Right forelimb (tissue), 1 donor: Measurements from ENCODE around the gene USP48.
"Not testable (repeated sequence)": the region's sequence is repeated elsewhere in the genome, so short reads cannot be mapped to it uniquely, and the experiment has no call there.

ENCODE experiments used
- DNase-seq: peaks from one replicate; pipeline ENCODE4 v3.0.0-alpha.2; 2018

USP48 gene

DNA sequence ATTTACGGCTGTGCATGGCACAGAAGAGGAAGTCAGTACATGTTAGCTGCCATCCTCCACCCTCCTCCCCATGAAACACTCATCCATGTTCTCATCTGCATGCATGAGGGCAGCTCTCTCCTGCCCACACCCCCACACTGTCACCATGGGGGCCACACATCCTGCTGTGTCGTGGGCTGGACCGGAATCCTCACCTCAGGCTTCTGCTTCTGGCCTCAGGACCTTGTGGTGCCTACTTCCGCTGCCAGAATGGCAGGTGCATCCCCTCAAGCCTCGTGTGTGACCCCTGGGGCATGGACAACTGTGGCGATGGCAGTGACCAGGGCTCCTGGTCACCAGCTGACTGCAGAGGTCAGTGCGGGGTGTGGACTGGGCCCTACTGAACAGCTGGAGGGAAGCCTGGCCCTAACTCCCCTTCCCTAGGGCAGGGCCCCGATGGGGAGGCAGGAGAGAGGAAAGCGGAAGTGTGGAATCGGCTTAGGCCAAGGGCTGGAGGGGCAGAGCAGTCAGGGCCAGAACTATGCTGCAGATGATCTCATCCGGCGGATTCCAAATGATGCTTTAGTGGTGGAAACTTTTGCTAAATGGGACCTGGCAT is 32.9 kb upstream of the USP48 start:
- DNase-seq = no peak

DNA sequence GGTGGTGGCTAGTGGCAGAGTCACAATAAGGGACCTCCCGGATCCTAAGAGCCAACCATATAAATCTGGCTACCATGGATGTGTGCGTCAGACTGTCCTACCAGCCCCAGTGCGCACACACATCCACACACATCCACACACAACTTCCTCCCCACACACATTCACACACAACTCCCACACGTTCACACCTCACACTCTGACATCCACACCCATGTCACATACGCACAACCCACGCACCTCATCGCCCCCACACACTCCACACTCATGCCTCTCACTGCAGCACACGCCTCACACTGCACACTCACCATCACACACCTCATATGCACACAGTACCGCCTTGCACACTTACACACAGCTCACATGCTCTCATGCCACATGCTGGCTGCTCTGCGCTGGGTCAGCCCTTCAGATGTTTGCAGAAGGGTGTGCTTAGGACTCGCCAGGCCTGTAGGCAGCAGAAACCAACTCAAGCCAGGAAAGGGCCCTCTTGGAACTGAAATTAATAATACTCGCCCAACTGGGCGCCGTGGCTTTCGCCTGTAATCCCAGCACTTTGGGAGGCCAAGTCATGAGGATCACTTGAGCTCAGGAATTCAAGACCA is 32.1 kb upstream of the USP48 start:
- DNase-seq = no peak

DNA sequence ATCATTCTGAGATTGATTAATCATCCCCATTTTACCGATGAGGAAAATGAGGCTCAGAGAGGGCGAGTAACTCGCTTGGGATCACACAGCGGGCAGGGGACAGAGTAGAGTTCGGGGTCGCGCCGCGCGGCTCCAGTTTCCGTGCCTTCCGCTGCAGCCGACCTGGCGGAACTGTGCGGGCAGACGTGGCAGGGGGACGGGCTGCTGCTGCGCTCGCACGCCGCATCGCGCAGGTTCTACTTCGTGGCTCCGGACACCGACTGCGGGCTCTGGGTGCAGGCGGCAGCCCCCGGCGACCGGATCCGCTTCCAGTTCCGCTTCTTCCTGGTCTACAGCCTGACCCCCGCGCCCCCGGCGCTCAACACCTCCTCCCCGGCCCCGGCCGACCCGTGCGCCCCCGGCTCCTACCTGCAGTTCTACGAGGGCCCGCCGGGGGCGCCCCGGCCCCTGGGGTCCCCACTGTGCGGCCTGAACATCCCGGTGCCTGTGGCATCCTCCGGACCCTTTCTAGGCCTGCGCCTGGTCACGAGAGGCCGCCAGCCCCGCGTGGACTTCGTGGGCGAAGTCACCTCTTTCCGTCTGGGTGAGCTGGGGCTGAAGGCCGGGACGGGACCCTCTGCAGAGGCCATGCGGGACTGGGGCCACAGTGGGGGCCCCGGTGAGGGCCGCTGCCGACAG is 31.4 kb upstream of the USP48 start:
- DNase-seq = peak; percentile 67

DNA sequence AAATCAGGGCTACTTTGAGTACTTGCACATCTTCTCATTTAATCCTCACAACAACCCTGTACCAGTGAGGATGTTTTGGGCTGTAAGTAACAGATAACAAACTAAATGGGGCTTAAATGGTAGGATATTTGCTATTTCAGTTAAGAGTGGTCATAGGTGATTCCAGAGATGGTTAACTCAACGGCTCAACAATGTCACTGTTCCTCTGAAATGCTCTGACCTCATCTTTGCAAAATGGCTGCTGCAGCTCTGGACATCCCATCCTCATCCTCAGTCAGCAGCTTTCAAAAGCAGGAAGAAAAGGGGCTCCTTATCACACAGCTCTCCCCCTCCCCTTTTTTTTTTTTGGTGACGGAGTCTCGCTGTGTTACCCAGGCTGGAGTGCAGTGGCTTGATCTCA is 30.6 kb upstream of the USP48 start:
- DNase-seq = no peak

DNA sequence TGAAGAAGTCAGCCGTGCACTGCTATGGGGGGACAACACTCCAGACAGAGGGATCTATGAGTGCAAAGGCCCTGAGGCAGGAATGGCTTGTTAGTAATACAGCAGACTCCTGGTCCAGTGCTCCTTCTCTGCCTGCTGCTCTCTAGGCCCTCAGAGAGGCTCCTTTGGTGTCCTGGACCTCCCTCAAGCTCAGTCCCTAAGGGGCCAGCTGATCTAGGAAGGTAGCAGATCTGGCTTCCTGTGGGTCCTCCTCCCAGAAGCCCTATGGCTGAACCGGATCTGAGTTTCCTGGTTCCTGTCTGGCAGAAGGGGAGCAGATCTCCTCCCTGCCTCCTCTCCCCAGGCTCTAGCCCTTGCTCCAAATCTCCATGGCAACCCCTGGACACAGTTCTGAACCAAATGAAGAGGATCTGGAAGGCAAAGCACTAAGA is 28.9 kb upstream of the USP48 start, which contains the start of gene LDLRAD2:
Gene LDLRAD2 (plus strand): TSS at position 391 of the 431 bp plus-strand sequence. CDS start 187 bp downstream, outside the sequence.
- DNase-seq = no peak

DNA sequence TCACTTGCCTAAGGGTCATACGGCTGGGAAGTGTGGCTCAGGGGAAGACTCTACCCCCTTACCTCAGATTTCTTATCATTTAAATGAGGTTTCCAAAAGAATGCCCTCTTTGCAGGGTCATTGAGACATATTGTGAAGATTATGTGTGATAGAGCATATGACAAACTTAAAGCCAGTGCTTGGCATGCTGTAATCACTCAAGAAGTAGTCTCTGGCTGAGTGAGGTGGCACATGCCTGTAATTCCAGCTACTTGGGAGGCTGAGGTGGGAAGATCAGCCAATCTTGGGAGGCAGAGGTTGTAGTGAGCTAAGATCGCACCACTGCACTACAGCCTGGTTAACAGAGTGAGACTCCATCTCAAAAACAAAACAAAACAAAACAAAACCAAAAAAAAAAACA is 21.6 kb upstream of the USP48 start:
- no peak for DNase-seq

DNA sequence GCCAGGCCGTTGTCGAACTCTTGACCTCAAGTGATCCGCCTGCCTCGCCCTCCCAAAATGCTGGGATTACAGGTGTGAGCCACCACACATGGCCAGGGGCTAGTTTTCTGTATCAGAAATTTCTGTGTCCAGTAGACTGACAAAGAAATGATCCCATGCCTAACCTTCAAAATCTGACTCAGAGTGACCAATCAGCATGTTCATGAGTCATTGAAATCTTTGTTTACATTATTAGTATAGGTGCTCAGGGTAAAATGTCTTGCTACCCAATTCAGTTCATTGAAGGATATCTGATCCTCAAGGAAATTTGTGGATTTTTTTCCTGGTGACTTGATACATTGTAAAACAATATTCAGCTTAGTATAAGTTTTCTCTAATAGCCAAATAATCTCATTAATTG is 18.2 kb upstream of the USP48 start:
- DNase-seq = no peak

DNA sequence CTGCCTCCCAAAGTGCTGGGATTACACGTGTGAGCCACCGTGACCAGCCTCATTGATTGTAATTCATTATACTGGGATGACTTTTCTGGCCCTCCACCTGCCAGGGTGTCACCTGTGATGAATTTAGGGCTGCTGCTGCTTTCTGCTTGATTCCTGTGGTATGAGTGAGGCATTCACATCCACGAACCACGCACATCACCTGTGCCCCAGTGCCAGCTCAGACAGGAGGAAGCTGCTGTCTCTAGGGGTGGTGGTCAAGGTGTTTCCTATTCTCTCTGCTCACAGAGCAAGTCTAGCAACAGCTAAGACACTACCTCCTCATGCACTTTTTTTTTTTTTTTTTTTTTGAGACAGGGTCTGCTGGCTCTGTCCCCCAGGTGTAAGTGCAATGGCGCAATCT is 16.8 kb upstream of the USP48 start:
- no peak for DNase-seq

DNA sequence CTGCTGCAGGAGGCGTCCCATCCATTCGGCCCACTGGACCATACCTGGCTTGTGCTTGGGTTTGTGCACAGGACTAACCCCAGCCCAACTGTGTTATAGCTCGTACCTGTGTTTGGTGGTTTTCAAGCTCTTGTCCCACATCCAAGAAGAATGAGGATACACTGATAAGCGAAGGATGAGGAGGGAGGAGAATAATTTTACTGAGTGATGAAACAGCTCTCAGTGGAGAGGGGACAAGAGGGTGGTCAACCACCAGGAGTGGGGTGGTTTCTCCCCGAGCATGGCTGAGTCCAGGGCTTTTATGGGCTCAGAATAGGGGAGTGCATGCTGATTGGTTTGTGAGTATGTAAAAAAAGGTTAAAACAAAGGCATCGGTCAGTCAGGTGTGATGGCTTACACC is 12.1 kb upstream of the USP48 start:
- DNase-seq = no peak

DNA sequence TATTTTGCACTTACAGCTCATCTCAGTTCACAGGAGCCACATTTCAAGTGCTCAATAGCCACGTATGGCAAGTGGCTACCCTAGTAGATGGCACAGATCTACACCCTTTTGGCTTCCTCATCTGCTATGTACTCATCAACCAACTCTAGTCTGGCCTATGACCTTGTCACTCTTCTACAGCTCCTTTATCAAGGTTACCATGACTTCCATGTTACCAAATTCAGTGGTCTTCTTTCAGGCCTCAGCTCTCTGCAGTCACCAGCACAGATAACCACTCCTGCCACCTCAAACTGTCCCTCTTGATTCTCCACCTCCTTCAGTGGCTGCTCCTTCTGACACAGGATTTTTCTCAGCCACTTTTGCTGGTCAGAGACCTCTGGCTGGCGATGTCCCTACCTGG is 11.7 kb upstream of the USP48 start:
- DNase-seq = no peak

DNA sequence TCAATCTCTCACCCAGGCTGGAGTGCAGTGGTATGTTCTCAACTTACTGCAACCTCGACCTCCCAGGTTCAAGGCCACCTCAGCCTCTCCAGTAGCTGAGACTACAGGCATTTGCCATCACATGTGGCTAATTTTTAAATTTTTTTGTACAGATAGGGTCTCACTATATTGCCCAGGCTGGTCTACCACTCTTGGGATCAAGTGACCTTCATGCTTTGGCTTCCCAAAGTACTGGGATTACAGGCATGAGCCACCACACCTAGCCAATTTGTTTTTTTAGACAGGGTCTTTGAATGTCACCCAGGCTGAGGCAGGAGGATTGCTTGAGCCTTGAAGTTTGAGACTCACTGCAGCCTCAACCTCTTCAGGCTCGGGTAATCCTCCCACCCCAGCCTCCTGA is 10.2 kb upstream of the USP48 start:
- DNase-seq = no peak

DNA sequence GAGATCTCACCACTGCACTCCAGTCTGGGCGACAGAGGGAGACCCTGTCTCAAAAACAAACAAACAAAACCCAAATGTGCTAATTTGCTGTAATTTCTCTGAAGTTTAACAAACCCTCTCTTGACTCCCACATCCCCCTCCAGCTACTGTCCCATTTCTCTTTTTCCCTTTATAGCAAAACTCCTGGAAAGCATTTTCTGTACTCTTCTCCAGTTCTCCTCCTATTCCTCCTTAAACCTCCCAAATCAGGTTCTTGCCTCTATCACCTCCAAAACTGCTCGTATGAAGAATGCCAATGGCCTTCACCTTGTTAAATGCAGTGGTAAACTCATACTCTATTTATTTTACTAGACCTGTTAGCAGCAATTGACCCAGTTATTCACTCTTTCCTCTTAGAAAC is 3.7 kb upstream of the USP48 start:
- no peak for DNase-seq

DNA sequence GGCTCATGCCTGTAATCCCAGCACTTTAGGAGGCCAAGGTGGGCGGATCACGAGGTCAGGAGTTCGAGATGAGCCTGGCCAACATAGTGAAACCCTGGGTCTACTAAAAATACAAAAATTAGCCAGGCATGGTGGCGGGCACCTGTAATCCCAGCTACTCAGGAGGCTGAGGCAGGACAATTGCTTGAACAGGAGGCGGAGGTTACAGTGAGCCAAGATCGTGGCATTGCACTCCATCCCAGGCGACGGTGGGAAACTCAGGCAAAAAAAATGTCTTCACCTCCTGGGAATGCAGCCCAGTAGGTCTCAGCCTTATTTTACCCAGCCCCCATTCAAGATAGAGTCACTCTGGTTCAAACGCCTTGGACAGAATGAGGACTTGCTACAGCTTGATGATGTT is 2.8 kb upstream of the USP48 start:
- DNase-seq = not testable (repeated sequence)

DNA sequence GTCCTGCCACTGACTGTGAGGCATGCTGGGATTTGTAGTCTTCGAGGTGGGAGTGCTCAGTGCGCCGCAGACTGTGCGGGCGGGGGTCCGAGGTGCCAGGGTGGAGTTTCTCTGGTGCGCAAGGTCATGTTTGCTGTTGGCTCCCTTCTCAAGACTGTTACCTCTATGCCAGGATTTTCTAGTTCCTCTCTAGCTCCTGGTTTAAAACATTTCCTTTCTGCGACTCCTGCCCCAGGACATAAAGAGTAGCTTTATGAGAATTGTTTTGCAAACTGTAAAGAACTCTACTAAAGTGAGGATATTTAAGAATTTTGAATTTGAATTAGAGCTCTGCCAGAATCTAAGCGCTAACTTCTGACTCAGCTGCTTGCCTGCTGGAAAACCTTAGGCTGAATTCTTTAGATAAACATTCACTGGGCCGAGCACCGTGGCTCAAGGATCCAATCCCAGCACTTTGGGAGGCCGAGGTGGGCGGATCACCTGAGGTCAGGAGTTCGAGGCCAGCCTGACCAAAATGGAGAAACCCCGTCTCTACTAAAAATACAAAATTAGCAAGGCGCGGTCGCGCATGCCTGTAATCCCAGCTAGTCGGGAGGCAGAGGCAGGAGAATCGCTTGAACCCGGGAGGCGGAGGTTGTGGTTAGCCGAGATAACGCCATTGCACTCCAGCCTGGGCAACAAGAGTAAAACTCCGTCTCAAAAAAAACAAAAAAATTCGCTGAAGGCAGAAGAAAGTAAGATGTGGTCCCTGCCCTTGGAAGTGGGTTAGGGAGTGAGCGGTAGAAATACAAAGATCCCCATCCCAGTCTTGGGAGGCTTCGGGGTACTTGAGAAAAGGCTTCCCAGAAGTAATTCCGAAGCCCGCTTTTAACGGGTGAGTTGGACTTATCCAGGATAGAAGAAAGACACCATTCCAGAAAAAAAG is 992 bp upstream of the USP48 start:
- peak; percentile 97 for DNase-seq

DNA sequence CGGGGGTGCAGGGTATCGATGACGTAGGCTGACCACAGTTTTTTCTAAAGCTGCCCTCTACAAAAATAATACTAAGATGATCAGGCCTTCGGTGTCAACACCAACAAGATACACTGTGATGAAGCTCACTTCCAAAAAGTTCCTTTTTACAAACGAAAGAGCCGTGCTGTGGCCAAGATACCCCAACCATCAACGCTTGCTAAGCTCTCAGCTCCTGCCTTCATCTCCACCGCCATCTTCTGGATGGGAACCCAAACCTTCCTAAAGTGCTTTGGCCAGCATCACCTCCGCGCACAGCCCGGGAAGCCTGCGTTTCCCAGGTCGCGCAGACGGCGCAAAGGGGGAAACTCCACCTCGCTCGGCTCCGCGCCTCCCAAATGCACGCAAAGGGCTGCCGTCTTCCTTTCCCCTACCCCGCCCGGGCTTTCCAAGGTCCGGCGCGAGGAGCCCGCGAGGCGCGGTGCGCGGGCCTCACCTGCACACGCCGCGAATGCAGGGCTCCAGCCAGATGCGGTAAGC is 541 bp downstream of the USP48 start:
- peak; percentile 71 for DNase-seq

DNA sequence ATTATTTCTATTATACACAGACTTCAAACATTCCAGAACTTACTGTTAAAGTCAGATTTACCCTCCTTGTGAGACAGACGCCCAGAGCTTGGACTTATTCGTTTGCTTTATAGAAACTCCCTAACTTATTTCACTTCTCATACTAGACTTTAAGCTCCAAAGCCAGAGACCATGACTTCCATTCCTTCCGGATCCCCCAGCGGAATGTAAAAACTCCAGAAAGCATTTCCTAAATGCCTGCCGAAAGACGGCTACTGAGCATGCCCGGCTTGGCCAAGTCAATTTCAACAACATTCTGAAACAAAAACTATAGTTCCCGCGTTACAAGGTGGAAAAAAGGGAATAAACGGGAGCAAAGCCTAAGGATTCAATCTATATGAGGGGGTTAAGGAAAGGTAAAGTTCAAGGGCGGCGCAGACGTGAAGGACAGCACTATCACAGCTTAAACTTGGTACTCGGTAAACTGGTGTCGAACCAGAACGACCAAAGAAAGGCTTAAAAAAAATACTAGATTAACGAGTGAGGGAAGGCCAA is 1.1 kb downstream of the USP48 start:
- peak; percentile 45 for DNase-seq

DNA sequence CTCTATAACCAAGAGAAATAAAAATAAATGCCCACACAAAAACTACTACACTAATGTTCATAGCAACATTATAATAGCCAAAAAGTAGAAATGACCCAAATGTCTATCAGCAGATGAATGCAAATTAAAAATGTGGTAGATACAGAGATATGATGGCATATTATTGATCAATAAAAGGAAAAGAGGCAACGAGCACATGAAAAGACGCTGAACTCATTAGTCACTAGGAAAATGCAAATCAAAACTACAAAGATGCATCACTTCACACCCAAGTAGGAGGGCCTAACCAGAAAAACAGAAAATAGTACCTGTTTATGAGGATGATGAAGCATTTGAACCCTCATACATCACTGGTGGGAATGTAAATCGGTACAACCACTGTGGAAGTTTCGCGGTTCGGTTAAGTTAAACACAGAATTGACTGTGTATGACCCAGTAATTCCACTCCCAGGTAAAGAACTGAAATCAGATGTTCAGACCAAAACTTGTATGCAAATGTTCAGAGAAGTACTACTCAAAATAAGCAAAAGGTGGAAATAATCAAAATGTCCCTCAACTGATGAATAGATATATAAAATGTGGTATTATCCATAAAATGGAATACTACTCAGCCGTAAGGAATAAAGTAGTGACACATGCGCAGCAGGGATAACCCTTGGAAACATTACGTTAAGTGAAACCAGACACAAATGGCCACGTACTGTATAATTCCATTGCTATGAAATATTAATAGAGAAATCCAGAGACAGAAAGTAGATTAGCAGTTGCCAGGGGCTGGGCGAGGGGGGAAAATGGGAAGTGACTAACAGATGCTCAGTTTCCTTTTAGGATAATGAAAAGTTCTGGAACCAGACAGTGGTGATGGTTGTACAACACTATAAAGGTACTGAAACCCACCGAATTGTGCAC is 3.1 kb downstream of the USP48 start:
- no peak for DNase-seq

DNA sequence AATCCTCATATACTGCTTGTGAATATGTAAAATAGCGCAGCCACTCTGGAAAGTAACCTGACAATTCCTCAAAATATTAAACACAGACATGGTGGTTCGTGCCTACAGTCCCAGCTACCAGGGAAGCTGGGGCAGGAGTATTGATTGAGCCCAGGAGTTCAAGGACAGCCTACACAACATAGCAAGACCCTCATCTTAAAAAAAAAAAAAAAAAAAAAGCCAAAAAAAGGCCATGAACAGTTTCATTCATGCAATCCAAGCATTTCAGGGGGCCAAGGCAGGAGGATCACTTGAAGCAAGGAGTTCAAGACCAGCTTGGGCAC is 4.6 kb downstream of the USP48 start:
- DNase-seq = no peak

DNA sequence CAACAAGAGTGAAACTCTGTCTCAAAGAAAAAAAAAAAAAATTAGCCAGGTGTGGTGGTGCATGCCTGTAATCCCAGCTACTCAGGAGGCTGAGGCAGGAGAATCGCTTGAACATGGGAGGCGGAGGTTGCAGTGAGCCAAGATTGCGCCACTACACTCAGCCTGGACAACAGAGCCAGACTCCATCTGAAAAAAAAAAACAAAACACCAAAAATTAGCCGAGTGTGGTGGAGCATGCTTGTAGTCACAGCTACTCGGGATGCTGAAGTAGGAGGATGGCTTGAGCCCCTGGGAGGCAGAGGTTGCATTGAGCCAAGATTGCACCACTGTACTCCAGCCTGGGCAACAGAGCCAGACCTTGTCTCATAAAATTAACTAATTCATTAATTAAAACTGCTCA is 6.0 kb downstream of the USP48 start:
- not testable (repeated sequence) for DNase-seq

DNA sequence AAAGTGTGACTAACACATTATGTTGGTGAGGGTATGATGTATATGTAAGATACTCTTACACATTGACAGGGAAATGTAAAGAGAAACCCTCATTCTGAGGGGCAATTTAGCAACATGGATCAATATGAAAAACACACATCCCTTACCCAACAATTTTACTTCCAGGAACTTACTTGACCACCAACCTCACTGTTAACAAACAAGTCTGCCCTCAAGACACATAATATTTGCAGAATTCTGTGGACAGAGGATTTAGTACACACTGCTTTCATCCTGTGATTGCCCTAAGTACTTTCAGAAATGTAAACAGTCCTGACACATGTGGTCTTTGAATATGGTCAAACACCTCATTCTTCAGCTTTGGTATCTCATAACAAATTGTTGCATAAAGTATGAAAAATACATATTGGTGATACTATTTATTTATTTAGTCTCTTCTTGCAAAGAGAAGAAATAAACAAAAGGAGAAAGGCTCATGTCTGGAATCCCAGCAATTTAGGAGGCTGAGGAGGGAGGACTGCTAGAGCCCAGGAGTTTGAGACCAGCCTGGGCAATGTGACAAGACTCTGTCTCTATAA is 6.9 kb downstream of the USP48 start:
- no peak for DNase-seq

DNA sequence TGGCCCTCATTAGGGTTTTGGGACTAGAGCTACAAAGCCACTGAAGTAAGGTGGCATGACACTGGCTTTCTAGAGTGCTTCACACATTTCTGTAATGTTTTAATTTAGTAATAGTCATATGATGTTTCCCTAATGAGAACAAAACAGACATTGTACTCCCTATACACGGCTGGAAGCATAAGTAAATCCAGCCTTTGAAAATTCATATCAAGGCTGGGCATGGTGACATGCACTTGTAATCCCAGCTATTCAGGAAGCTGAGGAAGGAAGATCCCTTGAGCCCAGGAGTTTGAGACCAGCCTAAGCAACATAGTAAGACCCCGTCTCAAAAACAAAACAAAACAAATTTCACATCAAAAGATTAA is 7.4 kb downstream of the USP48 start:
- no peak for DNase-seq
